Smooth muscle cell of the brain vasculature (primary cell): Measurements from ENCODE around the gene ATG2B.

Source experiments
- DNase-seq: peaks from one replicate; pipeline ENCODE4 v3.0.0-alpha.2; 2012; ENCODE audit warnings: low read depth, low spot score

The ATG2B gene

GRCh38 chr14:96362965-96363750, at the start of gene ATG2B, which contains the start of gene GSKIP:
ATG2B (minus strand) TSS chr14:96363341; CDS start chr14:96362976, 365 bp downstream.
GSKIP (plus strand) TSS chr14:96363526; CDS start chr14:96382248, 18,722 bp downstream.
- DNase-seq = peak; percentile 74

- DNase-seq = no peak
These were observed 47.0 kb upstream of the ATG2B start for GRCh38 chr14:96410119-96410518.

- no peak for DNase-seq
These were observed 46.6 kb upstream of the ATG2B start for GRCh38 chr14:96409701-96410100.

GRCh38 chr14:96408608-96409007, 45.5 kb upstream of the ATG2B start:
- no peak for DNase-seq

- no peak for DNase-seq
These were observed 44.9 kb upstream of the ATG2B start for GRCh38 chr14:96407935-96408570.

- DNase-seq = no peak
These were observed 42.5 kb upstream of the ATG2B start for GRCh38 chr14:96405677-96406076.

- DNase-seq = no peak
These were observed 40.3 kb upstream of the ATG2B start for GRCh38 chr14:96403409-96403808.

- no peak for DNase-seq
These were observed 37.4 kb upstream of the ATG2B start for GRCh38 chr14:96400495-96400894.

- no peak for DNase-seq
These were observed 36.3 kb upstream of the ATG2B start for GRCh38 chr14:96399405-96399804.

- DNase-seq = no peak
These were observed 35.8 kb upstream of the ATG2B start for GRCh38 chr14:96398921-96399320.

- DNase-seq = no peak
These were observed 35.3 kb upstream of the ATG2B start for GRCh38 chr14:96398432-96398831.

- no peak for DNase-seq
These were observed 31.1 kb upstream of the ATG2B start for GRCh38 chr14:96394047-96394815.

- no peak for DNase-seq
These were observed 30.0 kb upstream of the ATG2B start for GRCh38 chr14:96393071-96393691.

- DNase-seq = peak; percentile 73
These were observed 28.4 kb upstream of the ATG2B start for GRCh38 chr14:96391293-96392118.

GRCh38 chr14:96390965-96391292, 27.8 kb upstream of the ATG2B start:
- DNase-seq = no peak

GRCh38 chr14:96385385-96385784, 22.2 kb upstream of the ATG2B start:
- no peak for DNase-seq

GRCh38 chr14:96384740-96385139, 21.6 kb upstream of the ATG2B start:
- DNase-seq = no peak

- no peak for DNase-seq
These were observed 20.9 kb upstream of the ATG2B start for GRCh38 chr14:96384053-96384452.

- DNase-seq = no peak
These were observed 20.3 kb upstream of the ATG2B start for GRCh38 chr14:96383445-96383844.

GRCh38 chr14:96380735-96381134, 17.6 kb upstream of the ATG2B start:
- DNase-seq = no peak

- DNase-seq = no peak
These were observed 13.0 kb upstream of the ATG2B start for GRCh38 chr14:96376093-96376492.
